NT2/D1 (cell line): ENCODE data around the gene UFC1.

Experiments
- SUZ12 ChIP-seq: IDR thresholded peaks from 2 replicates; pipeline ENCODE4 v1.6.1; 2011; ENCODE audit not compliant: insufficient read length, insufficient read depth; ENCODE audit errors: extremely low read depth
- YY1 ChIP-seq: IDR thresholded peaks from 2 replicates; pipeline ENCODE4 v1.6.1; 2011; ENCODE audit not compliant: insufficient read length, insufficient read depth

- TF ChIP-seq SUZ12 (no peak), YY1 (no peak)
These were observed 26.1 kb upstream of the UFC1 start for GRCh38 chr1:161127649-161128048.
